Fibroblast of pulmonary artery (primary cell): ENCODE measurements around the gene ZNF280A.

Experiments
- DNase-seq: peaks from one replicate; pipeline ENCODE4 v3.0.0-alpha.2; 2010; ENCODE audit warnings: low read depth
- H3K4me3 ChIP-seq: replicated peaks from 2 replicates; pipeline ENCODE4 v1.5.1; 2011; ENCODE audit warnings: low read depth, mild to moderate bottlenecking, control low read depth, low read length, moderate library complexity
- TF ChIP-seq, protein P1 (sequence below): IDR thresholded peaks from 2 replicates; pipeline ENCODE4 v1.5.1; 2011; ENCODE audit warnings: mild to moderate bottlenecking, control low read depth, low read length, inconsistent platforms; ENCODE audit errors: missing control alignments

ZNF280A gene, protein sequence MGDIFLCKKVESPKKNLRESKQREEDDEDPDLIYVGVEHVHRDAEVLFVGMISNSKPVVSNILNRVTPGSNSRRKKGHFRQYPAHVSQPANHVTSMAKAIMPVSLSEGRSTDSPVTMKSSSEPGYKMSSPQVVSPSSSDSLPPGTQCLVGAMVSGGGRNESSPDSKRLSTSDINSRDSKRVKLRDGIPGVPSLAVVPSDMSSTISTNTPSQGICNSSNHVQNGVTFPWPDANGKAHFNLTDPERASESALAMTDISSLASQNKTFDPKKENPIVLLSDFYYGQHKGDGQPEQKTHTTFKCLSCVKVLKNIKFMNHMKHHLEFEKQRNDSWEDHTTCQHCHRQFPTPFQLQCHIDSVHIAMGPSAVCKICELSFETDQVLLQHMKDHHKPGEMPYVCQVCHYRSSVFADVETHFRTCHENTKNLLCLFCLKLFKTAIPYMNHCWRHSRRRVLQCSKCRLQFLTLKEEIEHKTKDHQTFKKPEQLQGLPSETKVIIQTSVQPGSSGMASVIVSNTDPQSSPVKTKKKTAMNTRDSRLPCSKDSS

DNA sequence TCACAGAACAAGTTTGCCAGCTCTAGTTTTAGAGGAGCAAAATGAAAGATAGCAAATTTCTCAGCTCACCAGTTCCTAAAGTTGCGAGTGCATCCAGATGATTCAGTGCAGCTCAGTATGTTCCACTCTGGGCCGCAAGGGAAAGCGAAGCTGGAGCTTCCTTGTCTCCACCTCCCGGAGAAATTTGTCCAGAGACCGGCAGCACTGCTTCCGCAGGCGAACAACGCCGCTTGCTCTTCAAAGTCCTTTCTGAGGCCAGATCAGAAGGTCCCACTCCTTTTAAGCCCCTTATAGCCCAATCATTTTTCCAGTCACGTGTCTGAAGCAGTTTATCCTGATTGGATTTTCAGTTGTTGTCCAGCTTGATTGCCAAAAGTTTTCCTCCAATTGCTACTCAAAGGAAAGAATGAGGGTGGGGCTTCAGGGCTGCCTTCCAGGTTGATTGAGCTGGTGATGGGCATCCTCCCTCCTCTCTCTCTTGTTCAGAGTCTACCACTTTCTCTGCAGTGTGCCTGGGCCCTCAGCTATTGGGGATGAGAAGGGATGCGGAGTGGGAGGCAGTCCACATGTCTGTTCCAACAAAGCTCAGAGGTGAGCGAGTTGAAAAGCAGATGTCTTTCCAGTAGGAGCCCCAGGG, at the start of gene ZNF280A:
ZNF280A (minus strand) TSS at position 251 of the 637 bp plus-strand sequence. CDS start 4,640 bp downstream, outside the sequence.
- DNase-seq = peak; percentile 58
- TF ChIP-seq, protein P1, sequence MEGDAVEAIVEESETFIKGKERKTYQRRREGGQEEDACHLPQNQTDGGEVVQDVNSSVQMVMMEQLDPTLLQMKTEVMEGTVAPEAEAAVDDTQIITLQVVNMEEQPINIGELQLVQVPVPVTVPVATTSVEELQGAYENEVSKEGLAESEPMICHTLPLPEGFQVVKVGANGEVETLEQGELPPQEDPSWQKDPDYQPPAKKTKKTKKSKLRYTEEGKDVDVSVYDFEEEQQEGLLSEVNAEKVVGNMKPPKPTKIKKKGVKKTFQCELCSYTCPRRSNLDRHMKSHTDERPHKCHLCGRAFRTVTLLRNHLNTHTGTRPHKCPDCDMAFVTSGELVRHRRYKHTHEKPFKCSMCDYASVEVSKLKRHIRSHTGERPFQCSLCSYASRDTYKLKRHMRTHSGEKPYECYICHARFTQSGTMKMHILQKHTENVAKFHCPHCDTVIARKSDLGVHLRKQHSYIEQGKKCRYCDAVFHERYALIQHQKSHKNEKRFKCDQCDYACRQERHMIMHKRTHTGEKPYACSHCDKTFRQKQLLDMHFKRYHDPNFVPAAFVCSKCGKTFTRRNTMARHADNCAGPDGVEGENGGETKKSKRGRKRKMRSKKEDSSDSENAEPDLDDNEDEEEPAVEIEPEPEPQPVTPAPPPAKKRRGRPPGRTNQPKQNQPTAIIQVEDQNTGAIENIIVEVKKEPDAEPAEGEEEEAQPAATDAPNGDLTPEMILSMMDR = peak; percentile 10
- peak within 1 kb of the TSS; percentile 4 for H3K4me3 ChIP-seq

DNA sequence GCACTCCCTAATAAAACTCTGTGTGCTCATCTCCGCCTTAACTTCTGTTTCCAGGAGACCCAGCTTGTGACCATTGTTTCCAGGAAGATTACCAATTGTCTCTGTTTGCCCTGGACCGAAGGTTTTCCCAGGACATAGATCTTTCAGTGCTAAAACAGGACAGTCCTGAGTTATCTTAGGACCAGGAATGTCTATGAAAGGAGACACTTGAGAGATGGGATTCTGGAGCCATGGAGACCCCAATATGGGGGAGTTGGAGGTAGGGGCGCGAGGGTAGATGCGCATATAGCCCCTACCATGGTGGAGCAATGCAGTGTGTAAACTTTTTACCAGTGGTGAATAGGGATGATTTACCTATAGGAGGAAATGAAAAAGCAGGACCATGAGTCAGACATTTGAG, 49.1 kb upstream of the ZNF280A start:
- no peak for DNase-seq
- no peak overlapping the region for H3K4me3 ChIP-seq
- TF ChIP-seq, protein P1 = no peak

DNA sequence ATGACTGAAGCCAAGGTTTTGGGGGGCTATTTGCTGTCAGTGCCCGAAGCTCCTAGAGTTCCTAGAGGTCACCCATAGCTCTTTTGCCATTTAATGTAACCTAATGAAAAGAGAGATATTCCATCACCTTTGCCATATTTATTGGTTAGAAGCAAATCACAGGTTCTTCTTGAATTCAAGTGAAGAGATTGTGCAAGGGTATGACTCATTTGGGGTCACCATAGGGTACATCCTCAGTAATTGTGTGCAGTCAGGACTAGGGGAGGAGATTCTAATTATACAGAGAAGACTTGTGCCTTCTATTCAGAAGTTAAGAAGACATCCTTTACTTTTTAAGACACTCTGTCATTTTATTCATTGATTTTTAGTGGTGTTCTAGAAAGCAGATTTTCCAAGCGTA, 45.9 kb upstream of the ZNF280A start:
- H3K4me3 ChIP-seq = no peak overlapping the region
- TF ChIP-seq, protein P1 = no peak
- DNase-seq = peak; percentile 62

DNA sequence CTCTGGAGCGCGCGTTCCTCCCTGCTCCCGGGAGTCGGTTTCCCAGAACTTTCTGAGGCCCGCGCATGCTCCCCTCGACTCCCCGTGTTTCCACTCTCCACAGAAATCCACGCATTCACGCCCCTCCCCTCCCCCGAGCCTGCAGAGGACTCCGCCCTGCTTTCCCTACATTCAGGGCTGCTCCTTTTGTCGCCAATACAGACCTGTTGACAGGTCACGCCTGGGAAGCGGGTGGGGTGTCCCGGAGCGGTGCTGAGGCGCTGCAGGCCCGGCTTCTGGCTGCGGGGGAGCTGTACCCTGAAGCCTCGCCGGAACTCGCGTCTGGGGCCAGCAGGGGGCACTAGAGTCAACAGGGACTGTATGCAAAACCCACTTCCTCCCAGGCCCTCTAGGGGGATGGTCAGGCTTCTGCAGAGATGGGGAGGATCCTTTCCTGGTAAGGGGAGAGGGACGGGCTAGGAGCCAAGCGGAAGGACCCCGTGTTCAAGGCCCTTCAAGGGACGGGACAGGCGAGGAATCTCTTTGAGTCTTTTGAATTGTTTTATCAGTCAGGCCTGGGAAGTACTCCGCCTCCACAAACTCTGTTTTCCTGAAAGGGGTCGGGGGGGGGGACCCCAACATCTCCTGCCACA, 39.0 kb upstream of the ZNF280A start, which contains the start of gene PRAME:
PRAME (minus strand) TSS at position 294 of the 632 bp plus-strand sequence. CDS start 2,433 bp downstream, outside the sequence.
- peak; percentile 39 for DNase-seq
- TF ChIP-seq, protein P1 = peak; percentile 57
- H3K4me3 ChIP-seq = no peak within 1 kb of the TSS

DNA sequence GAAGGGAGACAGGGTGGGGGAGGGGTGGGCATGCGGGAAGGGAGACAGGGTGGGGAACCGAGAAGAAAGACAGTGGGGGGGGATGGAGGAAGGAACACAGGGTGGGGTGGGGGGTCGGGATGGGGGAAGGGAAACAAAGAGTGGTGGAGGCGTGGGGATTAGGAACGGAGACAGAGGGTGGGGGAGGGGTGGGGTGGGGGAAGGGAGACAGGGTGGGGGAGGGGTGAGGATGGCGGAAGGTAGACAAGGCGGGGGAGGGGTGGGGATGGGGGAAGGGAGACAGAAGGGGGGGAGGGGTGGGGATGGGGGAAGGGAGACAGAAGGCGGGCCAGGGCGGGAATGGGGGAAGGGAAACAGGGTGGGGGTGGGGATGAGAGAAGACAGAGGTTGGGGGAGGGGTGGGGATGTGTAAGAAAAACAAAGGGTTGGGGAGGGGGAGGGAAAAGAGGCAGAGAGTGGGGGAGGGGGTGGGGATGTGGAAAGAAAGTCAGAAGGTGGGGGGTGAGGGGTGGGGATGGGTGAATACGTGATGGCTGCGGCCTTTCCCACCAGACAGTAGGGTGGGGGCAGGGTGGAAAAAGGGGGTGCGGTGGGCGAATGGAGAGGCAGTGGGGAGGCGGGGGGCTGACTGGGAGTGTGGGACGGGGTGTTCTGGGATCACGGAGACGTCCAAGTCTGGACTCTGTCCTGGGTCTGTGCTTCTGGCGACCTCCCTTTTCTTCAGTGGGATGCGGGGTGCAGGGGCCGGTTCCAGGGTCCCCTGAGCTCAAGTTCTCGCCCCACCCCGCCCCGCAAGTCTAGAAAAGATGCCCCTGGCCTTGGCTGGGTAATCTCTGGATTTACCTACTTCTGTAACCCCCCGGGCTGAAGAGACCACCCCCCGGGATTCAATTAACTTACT, 38.3 kb upstream of the ZNF280A start:
- DNase-seq = no peak
- TF ChIP-seq, protein P1 = no peak
- H3K4me3 ChIP-seq = no peak overlapping the region
